ENCODE results near the gene TMEM144. TPM values are rescaled to one million over a fixed set of nuclear protein-coding genes. Genes with fewer than 3 reads are reported as not detected.

TMEM144 gene
- total RNA-seq, 1 experiment from 2014 or later = 6.0 TPM

DNA sequence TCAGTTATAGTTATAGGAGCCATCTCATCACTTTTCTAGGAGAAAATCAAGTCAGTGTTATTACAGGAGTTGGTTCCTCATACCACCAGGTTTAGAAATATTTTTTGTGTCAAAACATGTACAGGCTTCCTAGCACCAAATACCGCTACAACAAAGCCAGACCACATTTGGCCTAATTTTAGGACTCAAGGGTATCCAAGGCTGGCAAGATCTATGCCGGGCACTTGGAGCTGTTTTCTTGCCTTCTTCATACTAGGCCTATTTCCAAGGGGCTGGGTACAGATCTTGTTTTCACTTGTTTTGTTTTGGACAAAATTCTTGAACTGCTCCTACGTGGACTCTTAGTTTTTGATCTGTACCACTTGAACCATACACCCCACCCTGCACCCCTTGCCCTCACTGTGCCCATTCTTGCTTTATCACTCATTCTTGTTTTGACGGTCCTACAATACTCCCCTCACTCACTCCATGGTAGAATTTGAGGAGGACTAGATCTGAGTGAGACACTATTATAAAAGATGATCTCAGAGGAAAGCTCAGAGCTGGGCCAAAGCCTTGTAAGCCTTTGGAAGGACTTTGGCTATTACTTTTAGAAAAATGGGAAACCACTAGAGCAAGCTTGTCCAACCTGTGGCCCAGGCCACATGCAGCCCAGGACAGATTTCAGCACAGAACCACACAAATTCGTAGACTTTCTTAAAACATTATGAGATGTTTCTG is 17.7 kb upstream of the TMEM144 start:
- in situ Hi-C loops (cut with HindIII; ENCODE audit: low pct_unique_long_range_greater_than_20kb, low sequenced_read_pairs) = no loop called here
- TF ChIP-seq, protein P1, sequence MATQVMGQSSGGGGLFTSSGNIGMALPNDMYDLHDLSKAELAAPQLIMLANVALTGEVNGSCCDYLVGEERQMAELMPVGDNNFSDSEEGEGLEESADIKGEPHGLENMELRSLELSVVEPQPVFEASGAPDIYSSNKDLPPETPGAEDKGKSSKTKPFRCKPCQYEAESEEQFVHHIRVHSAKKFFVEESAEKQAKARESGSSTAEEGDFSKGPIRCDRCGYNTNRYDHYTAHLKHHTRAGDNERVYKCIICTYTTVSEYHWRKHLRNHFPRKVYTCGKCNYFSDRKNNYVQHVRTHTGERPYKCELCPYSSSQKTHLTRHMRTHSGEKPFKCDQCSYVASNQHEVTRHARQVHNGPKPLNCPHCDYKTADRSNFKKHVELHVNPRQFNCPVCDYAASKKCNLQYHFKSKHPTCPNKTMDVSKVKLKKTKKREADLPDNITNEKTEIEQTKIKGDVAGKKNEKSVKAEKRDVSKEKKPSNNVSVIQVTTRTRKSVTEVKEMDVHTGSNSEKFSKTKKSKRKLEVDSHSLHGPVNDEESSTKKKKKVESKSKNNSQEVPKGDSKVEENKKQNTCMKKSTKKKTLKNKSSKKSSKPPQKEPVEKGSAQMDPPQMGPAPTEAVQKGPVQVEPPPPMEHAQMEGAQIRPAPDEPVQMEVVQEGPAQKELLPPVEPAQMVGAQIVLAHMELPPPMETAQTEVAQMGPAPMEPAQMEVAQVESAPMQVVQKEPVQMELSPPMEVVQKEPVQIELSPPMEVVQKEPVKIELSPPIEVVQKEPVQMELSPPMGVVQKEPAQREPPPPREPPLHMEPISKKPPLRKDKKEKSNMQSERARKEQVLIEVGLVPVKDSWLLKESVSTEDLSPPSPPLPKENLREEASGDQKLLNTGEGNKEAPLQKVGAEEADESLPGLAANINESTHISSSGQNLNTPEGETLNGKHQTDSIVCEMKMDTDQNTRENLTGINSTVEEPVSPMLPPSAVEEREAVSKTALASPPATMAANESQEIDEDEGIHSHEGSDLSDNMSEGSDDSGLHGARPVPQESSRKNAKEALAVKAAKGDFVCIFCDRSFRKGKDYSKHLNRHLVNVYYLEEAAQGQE (IDR thresholded peaks at IDR 0.05; ENCODE audit: insufficient read depth in 1 of 2, low read depth in 2 of 2, low read length in 1 of 2) = no peak
- TF ChIP-seq POLR2AphosphoS5 (IDR thresholded peaks at IDR 0.05; ENCODE audit: low read depth, low read length) (no peak), TCF7L2 (IDR thresholded peaks at IDR 0.05; ENCODE audit: low read depth, low read length) (no peak), SIN3A (IDR thresholded peaks at IDR 0.05; ENCODE audit: borderline replicate concordance, insufficient read depth, low read depth, low read length) (no peak)
- TF ChIP-seq, protein P2, sequence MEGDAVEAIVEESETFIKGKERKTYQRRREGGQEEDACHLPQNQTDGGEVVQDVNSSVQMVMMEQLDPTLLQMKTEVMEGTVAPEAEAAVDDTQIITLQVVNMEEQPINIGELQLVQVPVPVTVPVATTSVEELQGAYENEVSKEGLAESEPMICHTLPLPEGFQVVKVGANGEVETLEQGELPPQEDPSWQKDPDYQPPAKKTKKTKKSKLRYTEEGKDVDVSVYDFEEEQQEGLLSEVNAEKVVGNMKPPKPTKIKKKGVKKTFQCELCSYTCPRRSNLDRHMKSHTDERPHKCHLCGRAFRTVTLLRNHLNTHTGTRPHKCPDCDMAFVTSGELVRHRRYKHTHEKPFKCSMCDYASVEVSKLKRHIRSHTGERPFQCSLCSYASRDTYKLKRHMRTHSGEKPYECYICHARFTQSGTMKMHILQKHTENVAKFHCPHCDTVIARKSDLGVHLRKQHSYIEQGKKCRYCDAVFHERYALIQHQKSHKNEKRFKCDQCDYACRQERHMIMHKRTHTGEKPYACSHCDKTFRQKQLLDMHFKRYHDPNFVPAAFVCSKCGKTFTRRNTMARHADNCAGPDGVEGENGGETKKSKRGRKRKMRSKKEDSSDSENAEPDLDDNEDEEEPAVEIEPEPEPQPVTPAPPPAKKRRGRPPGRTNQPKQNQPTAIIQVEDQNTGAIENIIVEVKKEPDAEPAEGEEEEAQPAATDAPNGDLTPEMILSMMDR (IDR thresholded peaks at IDR 0.05) = no peak
- Histone ChIP-seq H3K4me1 (ENCODE audit: control insufficient read depth, insufficient read depth, low read length) (no peaks in the 10 kb centered on the region), H3K9me3 (ENCODE audit: control insufficient read depth, insufficient read depth, low read depth, low read length) (no peaks in the 10 kb centered on the region), H3K27ac (ENCODE audit: low read length) (no peak overlapping the region), H3K27me3 (ENCODE audit: control insufficient read depth, insufficient read depth, low read length) (no peaks in the 10 kb centered on the region), H3K36me3 (ENCODE audit: control insufficient read depth, insufficient read depth, low read length) (no peaks in the 10 kb centered on the region), H3K4me3 (ENCODE audit: low read depth in 2 of 2, low read length in 2 of 2) (no peak overlapping the region)
- no TSS peak for BruUV-seq (replicated peaks)
- POLR2A ChIA-PET = no interaction called here
- intact Hi-C loops (cut with micrococcal nuclease; ENCODE audit: unreplicated experiment) = loop anchor here (5.0 kb wide), 1 partner anchor 60 kb away; no protein-coding TSS in a partner anchor
- DNase-seq (ENCODE audit: low read depth, low spot score) (no peak), ATAC-seq (no peak)
- CTCF ChIA-PET = no interaction called here

DNA sequence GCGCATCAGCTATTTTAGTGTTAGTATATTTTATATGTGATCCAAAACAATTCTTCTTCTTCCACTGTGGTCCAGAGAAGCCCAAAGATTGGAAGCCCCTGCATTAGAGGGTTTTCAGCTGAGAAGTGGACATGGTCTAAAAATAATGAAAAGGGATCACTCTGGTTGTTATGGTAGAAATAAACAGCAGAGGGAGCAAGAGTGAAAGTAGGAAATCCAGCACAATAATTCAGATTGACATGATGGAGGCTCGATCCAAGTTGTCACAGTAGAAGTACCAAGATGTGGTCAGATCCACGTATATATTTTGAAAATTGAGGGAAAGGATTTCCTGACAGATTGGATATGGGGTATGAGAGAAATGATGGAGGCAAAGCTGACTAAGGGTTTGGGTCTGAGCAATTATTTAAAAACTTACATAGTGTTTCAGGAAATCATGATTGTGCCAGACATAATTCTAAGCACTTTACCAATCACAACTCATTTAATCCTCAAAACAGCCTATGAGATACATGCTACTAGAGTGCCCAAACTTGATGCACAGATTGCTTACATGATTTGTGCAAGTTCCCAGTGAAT is 17.0 kb upstream of the TMEM144 start:
- CTCF ChIA-PET = no interaction called here
- no peaks in the 10 kb centered on the region for H3K36me3 ChIP-seq (ENCODE audit: control insufficient read depth, insufficient read depth, low read length)
- no peak overlapping the region for H3K27ac ChIP-seq (ENCODE audit: low read length)
- in situ Hi-C loops (cut with HindIII; ENCODE audit: low pct_unique_long_range_greater_than_20kb, low sequenced_read_pairs) = no loop called here
- POLR2A ChIA-PET = no interaction called here
- TF ChIP-seq TCF7L2 (IDR thresholded peaks at IDR 0.05; ENCODE audit: low read depth, low read length) = no peak
- TF ChIP-seq, protein P2 (IDR thresholded peaks at IDR 0.05) = peak; percentile 63
- intact Hi-C loops (cut with micrococcal nuclease; ENCODE audit: unreplicated experiment) = loop anchor here (5.0 kb wide), 1 partner anchor 59 kb away; no protein-coding TSS in a partner anchor
- no peak overlapping the region for H3K4me3 ChIP-seq (ENCODE audit: low read depth in 2 of 2, low read length in 2 of 2)
- H3K4me1 ChIP-seq (ENCODE audit: control insufficient read depth, insufficient read depth, low read length) = no peaks in the 10 kb centered on the region
- ATAC-seq (no peak), DNase-seq (ENCODE audit: low read depth, low spot score) (no peak)
- no peaks in the 10 kb centered on the region for H3K9me3 ChIP-seq (ENCODE audit: control insufficient read depth, insufficient read depth, low read depth, low read length)
- no TSS peak for BruUV-seq (replicated peaks)
- H3K27me3 ChIP-seq (ENCODE audit: control insufficient read depth, insufficient read depth, low read length) = no peaks in the 10 kb centered on the region
